CD4-positive, alpha-beta T cell treated with Interleukin-4 for 1 hour (primary cell): ENCODE data around the gene CHST3.
"Not testable (repeated sequence)": the region's sequence is repeated elsewhere in the genome, so short reads cannot be mapped to it uniquely, and the experiment has no call there.

Experiments used
- DNase-seq, 2 donors: peaks; one replicate each; pipeline ENCODE4 v3.0.0-alpha.2; 2020 to 2022

Gene CHST3, protein sequence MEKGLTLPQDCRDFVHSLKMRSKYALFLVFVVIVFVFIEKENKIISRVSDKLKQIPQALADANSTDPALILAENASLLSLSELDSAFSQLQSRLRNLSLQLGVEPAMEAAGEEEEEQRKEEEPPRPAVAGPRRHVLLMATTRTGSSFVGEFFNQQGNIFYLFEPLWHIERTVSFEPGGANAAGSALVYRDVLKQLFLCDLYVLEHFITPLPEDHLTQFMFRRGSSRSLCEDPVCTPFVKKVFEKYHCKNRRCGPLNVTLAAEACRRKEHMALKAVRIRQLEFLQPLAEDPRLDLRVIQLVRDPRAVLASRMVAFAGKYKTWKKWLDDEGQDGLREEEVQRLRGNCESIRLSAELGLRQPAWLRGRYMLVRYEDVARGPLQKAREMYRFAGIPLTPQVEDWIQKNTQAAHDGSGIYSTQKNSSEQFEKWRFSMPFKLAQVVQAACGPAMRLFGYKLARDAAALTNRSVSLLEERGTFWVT

DNA sequence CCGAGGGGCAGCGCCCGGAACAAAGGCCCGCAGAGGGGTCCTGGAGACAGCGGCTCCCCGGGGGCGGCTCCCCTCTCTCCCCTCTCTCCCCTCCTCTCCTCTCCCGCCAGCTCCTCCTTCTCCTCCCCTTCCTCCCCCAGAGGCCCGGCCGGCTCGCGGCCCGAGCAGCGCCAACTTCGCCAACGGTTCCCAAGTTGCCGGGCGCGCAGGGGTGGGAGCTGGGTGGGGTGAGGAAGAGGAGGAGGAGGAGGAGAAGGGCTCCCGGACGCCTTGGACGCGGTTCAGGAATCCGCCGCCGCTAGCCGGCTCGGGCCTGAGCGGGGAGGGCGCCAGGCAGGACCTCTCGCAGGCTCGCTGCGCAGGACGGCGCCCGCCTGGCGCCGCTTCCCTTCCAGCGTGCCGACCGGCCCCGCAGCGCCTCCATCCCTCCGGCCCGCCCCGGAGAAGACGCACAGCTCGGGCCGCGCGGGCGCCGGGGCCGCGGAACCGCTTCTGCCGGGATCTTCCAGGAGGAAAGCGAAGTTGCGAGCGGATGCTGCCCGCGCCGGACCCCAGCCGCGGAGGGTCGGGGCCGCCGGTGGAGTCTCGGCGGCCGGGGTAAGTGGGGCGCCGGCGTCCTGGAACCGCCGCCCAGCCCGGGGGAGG, at the start of gene CHST3:
CHST3 (plus strand) TSS at position 298 of the 645 bp plus-strand sequence. CDS start 41,448 bp downstream, outside the sequence.
- DNase-seq = no peak

DNA sequence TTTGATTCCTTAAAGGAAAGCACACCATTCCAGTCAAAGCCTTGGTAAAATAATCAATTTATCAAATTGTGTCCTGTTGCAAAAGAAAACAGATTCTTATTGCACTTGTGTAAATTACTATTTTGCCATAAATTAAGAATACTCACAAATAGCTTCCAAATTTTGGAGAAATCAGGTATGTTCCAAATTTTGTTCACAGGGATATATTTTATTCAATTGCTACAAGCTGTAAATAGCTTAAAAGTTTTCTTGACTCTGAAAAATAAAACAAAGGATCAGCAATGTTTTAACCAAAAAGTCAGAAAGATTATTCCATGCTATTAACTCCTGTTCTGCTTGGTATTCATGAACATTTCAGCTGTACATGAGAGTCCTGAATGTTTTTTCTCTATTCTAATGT, 47.4 kb upstream of the CHST3 start:
- no peak for DNase-seq

DNA sequence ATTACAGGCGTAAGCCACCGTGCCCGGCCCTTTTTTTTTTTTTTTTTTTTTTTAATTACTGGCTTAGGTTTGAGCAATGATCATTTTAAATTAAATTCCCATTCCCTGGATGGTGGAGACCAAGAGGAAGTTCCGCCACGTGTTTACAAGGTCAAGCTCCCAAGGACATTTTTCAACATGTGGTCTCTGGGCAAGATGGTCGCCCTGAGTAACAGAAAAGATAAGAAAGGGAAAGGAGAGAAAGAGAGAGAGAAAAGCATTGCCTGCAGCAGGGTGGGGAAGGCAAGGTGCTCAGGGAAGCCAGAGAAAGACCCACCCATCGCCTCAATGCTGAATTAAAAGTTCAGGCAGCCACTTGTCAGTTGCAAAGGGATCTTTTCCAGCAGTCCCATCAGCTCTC, 45.2 kb upstream of the CHST3 start:
- DNase-seq = no peak

DNA sequence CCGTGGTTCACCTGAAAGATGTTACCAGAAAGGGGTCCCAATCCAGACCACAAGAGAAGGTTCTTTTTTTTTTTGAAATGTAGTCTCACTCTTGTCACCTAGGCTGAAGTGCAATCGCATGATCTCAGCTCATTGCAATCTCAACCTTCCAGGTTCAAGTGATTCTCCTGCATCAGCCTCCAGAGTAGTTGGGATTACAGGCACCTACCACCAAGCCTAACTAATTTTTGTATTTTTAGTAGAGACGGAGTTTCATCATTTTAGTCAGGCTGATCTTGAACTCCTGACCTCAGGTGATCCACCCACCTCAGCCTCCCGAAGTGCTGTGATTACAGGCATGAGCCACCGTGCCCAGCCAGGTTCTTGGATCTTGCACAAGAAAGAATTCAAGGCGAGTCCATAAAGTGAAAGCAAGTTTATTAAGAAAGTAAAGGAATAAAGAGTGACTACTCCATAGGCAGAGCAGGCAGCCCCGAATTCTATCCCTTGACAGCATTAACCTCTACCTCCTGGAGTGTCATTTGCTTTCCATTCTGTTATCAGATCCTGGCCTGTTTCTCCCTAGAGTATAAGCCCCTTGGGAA, 44.1 kb upstream of the CHST3 start:
- not testable (repeated sequence) for DNase-seq

DNA sequence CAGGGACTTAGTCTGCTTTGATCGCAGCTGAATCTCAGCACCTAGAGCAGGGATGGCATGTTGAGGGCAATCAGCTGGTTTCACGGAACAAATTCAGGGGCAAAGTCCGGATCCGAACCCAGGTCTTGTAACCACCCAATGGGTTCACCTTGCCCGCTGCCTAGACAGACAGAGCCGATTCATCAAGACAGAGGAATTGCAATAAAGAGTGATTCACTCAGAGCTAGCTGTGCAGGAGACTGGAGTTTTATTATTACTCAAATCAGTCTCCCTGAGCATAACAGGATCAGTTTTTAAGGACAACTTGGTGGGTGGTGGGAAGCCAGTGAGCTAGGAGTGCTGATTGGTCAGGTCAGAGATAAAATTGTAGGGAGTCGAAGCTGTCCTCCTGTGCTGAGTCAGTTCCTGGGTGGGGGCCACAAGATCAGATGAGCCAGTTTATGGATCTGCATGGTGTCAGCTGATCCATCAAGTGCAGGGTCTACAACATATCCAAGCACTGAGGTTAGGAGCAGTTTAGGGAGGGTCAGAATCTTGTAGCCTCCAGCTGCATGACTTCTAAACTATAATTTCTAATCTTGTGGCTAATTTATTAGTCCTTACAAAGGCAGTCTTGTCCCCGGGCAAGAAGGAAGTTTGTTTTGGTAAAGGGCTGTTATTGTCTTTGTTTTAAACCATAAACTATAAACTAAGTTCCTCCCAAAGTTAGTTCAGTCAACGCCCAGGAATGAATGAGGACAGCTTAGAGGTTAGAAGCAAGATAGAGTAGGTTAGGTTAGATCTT, 43.5 kb upstream of the CHST3 start:
- DNase-seq = no peak

DNA sequence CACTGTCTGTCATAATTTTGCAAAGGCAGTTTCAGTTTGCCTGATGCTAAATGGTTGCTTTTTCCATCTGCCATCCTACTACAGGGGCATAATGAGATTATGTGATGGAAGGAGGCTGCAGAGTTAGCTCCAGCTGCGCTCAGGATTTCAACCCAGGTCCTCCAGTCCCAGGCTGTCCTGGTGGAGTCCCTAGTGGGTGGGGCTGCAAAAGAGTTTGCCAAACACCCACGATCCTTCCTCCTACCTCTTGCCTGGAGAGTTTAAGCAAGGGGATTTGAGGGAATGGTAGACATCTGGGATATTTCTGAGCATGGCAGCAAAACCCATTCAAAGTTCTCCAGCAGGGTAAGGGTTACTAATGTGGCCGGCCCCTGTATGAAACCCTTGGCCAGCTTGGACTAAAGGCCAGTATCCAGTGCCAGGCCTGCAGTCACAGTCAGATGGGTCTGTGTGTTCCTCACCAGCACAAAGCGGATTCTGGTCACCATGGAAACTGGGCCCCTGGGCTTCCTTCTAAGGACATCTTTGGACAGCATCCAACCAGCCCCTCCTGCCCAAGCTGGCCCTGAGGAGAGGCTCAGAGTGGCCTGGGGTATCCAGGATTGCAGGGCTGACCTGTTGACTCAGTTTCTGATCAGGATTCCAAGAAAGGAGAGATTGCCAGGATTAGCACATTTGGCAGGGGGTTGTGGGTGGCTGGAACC, 42.7 kb upstream of the CHST3 start:
- DNase-seq = no peak

DNA sequence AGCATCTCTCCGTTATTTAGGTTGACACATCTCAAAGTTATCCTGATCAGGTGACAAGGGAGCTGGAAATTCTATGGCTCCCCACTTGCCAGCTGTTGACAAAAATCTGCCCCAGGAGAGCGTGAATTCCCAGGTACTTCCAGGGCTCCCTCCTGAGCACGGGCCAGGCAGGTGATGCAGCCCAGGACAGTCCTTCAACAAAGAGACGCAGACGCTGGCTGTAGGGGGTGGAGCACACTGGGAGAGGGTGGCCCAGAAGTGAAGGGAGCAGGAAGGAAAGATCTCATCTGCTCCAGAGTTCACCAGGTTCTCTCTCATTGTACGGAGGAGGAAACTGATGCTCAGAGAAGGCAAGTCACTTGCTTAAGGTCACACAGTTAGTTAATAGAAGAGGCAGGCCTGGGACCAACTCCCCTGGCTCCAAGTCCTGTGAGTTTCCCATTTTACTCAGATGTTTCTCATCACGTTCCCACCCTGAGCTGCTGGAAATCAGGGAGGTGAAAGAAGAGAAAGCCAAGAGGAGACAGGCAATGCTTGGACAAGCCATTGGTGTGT, 41.0 kb upstream of the CHST3 start:
- no peak for DNase-seq

DNA sequence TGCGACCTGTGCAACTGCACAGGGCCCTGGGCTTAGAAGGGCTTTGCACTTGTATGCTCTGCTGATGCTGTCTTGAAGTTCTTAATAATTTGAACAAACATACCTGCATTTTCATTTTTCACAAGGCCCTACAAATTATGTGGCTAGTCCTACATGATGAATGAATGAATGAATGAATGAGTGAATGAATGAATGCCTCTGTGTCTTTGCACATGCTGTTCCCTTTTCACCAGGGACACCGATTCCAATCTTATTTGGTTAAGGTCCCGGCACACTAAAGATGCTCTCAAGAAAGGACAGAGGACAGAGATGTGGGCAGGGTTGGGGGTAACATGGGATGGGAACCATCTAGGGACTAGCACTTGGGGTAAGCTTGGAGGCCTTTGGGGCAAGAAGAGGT, 39.4 kb upstream of the CHST3 start:
- DNase-seq = no peak

DNA sequence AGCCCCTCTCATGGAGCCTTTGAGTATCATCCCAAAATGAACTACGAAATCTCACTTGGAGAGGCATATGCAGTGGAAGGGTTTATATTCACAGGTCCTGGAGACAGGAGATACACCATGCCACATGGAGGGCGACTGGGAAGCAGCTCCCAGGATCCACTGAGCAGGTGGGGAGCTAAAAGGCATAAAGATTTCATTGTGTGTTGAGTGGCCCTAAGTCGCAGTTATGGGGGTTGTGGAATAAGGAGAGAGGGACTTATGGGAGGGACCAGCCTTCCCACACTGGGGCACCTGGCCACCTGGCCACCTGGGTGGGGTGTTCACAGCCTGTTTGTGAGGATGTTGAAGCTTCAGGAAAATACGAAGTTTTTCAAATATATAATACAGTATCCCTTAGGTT, 37.0 kb upstream of the CHST3 start:
- DNase-seq = no peak

DNA sequence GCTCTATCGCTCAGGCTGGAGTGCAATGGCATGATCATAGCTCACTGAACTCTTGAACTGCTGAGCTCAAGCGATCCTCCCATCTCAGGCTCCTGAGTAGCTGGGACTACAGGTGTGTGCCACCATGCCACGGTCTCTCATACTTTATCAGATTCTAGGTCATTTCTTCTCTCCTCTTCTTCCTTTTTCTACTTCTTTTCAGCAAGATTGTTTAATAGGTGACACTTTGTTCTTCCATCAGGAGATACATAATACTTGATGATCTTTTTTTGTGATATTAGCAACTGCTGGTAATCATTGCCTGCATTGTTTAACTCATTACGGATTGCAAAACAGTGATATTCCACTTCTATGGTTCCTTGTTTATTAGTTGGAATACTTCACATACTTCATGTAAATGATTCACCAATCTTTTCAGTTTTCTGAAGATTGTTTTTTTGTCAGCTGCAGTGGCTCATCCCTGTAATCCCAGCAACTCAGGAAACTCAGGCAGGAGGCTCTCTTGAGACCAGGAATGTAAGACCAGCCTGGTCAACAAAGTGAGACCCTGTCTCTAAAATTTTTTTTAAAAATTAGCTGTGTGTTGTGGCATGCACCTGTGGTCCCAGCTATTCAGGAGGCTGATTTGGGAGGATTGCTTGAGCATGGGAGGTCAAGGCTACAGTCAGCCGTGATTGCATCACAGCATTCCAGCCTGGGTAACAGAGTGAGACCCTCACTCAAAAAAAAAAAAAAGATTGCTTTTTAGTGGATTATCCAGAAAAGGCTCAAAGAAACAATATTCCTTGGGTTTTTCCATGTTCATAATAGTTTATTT, 36.2 kb upstream of the CHST3 start:
- DNase-seq = no peak

DNA sequence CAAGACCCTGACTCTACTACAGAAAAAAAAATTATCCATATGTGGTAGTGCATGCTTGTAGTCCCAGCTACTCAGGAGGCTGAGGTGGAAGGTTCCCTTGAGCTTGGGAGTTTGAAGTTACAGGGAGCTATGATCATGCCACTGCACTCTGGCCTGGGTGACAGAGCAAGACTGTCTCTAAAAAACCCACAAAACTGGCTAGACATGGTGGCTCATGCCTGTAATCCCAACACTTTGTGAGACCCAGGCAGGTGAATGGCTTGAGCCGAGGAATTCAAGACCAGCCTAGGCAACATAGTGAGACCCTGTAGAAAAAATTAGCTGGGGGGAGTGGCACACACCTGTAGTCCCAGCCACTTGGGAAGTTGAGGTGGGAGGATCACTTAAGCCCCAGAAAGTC, 32.9 kb upstream of the CHST3 start:
- DNase-seq = no peak

DNA sequence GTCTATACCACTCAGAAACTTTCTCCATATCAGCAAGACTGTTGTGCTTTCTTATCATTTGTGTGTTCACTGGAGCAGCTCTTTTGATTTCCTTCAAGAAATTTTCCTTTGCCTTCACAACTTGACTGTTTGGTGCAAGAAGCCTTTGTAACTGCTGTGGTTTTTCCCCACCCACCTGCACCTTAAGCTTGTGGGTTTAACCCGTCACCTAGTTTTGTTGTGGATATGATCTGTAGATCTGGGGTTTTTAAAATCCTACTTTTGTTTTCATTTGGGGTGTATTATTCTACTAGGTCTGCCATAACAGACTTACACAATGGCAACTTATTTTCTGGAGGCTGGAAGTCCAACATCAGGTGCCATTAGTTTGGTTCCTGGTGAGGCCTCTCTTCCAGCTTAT, 30.5 kb upstream of the CHST3 start:
- peak; percentile 15 to 26 for DNase-seq

DNA sequence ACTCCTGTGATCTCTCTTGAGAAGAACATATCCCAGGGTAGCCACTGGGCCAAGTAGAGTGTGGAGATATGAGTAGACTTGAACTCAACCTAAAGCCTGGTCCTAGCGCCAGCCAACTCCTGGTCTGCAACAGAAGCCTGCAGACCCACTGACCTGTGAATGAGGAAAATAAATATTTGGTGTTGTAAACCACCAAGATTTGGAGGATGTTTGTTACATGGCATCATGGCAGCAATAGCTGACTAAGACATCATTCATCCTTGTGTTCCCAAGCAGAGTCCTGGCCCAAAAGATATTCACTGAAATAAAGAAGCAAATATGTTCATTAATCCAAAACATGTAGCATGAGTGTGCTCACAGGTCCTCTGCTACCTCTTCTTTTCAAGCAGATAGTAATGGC, 26.0 kb upstream of the CHST3 start:
- no peak for DNase-seq

DNA sequence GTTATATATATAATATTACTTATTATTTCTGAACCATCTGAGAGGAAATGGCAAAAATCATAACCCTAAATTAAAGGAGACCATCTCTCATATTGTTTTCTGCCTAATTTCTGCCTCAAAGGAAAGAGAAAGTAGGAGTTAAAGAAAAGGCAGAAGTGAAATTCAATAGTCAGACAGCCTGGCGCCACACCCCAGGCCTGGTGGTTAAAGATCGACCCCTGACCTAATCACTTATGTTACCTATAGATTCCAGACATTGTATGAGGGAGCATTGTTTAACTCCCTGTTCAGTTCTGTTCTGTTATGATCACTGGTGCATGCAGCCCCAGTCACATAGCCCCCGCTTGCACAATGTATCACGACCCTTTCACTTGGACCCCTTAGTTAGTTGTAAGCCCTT, 24.9 kb upstream of the CHST3 start:
- no peak for DNase-seq

DNA sequence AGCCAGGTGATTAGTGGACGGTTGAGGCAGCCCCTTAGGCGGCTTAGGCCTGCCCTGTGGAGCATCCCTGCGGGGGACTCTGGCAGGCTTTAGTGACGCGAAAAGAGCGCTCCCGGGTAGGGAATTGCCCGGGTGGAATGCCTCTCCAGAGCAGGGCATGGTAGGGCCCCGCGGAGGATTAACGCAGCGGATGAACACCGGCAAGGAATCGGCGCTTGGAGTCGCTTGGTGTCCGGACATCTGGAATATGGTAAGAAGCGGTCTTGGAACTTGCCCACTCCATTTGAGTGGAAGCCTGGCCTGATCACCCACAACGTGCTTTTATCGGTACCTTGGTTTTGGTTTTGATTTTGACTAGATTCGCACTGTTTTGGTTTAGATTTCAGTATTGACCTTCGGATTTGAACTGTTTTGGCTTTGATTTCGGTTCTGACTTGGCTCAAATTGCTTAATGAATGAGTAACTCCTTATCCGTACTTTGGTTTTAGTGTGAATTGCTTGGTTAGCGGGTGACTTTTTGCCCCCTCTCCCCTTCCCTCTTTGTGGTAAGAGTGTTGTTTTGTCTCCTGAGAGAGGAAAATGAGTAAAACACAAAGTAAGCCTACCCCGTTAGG, 24.2 kb upstream of the CHST3 start:
- no peak for DNase-seq

DNA sequence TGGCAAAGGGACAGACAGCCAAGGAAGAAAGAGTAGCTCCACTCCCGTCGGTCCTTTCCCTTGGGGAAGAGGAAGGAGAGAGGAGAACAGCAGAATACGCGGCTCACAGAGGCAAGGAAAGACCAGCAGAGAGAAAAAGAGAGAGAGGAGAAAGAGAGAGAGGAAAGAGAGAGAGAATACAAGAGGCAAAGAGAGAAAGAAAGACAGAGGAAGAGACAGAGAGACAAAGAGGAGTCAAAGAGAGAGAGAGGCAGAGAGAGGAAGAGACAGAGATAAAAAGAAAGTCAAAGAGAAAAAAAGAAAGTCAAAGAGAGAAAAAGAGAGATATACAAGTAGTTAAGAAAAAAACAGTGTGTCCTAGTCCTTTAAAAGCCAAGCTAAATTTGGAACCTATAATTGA, 23.4 kb upstream of the CHST3 start:
- no peak for DNase-seq

DNA sequence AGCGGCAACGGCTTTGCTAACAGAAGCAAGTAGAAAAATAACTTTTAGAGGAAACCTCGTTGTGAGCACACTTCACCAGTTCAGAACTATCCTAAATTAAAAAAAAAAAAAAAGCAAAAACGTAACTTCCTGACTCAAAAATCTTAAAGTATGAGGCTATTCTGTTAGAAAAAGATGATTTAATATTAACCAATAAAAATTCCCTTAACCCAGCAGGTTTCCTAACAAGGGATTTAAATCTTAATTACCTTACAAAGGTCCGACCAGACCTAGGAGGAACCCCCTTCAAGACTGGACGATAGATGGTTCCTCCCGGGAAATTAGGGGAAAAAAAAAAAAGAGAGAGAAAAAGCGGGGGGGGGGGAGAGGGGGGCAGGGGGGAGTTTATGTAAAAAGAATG, 22.9 kb upstream of the CHST3 start:
- no peak for DNase-seq

DNA sequence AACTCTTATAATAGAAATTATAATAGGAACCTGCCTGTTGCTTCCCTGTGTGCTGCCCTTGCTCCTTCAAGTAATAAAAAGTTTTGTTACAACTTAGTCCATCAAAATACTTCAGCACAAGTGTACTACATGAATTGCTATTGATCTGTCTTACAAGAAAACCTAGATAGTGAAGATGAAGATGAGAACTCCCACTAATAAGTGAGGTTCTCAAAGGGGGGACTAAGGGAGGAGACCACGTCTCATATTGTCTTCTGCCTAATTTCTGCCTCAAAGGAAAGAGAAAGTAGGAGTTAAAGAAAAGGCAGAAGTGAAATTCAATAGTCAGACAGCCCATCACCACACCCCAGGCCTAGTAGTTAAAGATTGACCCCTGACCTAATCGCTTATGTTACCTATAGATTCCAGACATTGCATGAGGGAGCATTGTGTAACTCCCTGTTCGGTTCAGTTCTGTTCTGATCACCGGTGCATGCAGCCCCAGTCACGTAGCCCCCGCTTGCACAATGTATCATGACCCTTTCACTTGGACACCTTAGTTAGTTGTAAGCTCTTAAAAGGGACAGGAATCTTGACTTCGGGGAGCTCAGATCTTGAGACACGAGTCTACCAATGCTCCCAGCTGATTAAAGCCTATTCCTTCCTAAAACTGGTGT, 18.2 kb upstream of the CHST3 start:
- DNase-seq = peak in 1 of 2 donors; percentile 7

DNA sequence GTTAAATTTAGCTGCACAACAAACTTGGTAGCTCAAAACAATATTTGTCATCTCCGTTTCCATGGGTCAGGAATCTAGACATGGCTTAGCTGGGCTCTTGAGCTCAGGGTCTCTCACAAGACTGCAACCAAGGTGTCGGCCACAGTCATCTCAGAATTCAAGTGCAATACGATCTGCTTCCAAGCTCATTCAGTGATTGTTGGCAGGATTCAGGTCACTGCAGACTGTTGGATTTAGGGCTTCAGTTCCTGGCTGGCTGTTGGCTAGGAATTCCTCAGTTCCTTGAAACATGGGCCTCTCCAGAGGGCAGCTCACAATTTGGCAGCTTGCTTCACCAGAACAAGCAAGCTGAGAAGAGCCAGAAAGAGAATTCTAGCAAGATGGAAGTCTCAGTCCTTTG, 17.5 kb upstream of the CHST3 start:
- no peak for DNase-seq

DNA sequence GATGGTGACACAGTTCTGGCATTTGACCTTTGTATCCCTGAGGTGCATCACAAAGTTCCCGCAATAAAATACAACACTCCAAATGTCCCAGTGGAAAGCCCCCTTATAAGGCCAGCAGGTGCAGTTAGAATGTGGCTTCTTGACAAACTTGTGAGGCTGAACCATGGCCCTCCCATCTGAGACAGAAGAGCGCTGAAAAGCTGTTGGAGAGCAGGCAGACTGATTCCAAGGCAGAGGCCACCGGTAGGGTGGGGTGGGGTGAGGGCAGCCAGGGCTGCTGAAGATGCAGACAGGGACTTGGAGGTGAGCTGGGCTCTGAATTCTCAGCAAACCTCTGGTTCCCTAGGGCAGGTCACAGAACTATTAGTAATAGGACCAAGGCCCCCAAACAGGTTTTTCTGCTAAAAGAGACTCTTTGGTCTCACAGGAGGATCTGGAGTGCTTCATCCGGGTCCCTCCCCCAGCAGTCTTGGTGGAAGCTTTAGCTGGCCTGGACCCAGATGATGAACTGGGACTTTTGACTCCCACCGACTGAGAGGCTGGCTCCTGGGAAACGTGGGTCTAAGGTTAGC, 15.6 kb upstream of the CHST3 start:
- DNase-seq = no peak
